ENCODE data around the gene CCDC39. TPM values are rescaled to one million over a fixed set of nuclear protein-coding genes. Genes with fewer than 3 reads are reported as not detected.
"Not testable (repeated sequence)": the region's sequence is repeated elsewhere in the genome, so short reads cannot be mapped to it uniquely, and the experiment has no call there.

Gene CCDC39
- polyA plus RNA-seq, 1 experiment: not detected

GRCh38 chr3:180631317-180631716, 48.0 kb downstream of the CCDC39 start:
- no peaks in the 10 kb centered on the region for H3K27me3 ChIP-seq (ENCODE audit: control insufficient read depth, insufficient read depth, low read length)
- TF ChIP-seq, protein P1, sequence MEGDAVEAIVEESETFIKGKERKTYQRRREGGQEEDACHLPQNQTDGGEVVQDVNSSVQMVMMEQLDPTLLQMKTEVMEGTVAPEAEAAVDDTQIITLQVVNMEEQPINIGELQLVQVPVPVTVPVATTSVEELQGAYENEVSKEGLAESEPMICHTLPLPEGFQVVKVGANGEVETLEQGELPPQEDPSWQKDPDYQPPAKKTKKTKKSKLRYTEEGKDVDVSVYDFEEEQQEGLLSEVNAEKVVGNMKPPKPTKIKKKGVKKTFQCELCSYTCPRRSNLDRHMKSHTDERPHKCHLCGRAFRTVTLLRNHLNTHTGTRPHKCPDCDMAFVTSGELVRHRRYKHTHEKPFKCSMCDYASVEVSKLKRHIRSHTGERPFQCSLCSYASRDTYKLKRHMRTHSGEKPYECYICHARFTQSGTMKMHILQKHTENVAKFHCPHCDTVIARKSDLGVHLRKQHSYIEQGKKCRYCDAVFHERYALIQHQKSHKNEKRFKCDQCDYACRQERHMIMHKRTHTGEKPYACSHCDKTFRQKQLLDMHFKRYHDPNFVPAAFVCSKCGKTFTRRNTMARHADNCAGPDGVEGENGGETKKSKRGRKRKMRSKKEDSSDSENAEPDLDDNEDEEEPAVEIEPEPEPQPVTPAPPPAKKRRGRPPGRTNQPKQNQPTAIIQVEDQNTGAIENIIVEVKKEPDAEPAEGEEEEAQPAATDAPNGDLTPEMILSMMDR (IDR thresholded peaks at IDR 0.05; ENCODE audit: low read depth, low read length): peak; percentile 27
- ChIA-PET CTCF (no interaction called here), POLR2A (no interaction called here)
- no peak for DNase-seq (ENCODE audit: low read depth, low spot score)
- H3K9me3 ChIP-seq (ENCODE audit: control insufficient read depth, insufficient read depth, low read length): no peaks in the 10 kb centered on the region
- no peak overlapping the region for H3K4me3 ChIP-seq (ENCODE audit: low read depth, low read length)
- H3K27ac ChIP-seq (ENCODE audit: low read depth, low read length): no peak overlapping the region

- Histone ChIP-seq H3K27ac (ENCODE audit: low read depth, low read length) (no peak overlapping the region), H3K27me3 (ENCODE audit: control insufficient read depth, insufficient read depth, low read length) (no peaks in the 10 kb centered on the region), H3K4me3 (ENCODE audit: low read depth, low read length) (no peak overlapping the region), H3K9me3 (ENCODE audit: control insufficient read depth, insufficient read depth, low read length) (no peaks in the 10 kb centered on the region)
- no peak for DNase-seq (ENCODE audit: low read depth, low spot score)
- TF ChIP-seq, protein P1 (IDR thresholded peaks at IDR 0.05; ENCODE audit: low read depth, low read length): no peak
- ChIA-PET POLR2A (no interaction called here), CTCF (interaction anchor here (0.6 kb wide), 1 partner anchor 550 kb away, joined by 6 read pairs; no protein-coding TSS in a partner anchor)
These were observed 48.9 kb downstream of the CCDC39 start for GRCh38 chr3:180630371-180630770.

DNA sequence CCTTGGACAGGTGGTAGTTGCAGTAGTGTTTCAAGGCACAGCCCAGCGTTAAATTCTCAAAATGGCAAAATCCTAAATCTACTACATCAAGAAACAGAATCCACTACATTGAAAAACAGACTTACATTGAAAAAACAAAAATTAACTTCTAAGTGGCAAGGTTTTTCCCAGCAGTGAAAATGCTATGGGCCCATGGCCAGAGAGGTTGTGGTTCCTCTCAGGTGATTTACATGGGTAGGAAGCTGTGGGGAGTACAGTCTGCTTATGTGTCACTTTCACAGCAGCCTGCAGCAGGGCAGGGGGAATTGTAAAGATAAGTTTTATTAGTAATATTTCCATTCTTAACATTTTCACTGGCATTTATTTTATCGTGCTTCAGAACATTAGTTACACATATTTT, 52.4 kb downstream of the CCDC39 start:
- Histone ChIP-seq H3K4me3 (ENCODE audit: low read depth, low read length) (no peak overlapping the region), H3K27ac (ENCODE audit: low read depth, low read length) (no peak overlapping the region), H3K27me3 (ENCODE audit: control insufficient read depth, insufficient read depth, low read length) (no peaks in the 10 kb centered on the region), H3K9me3 (ENCODE audit: control insufficient read depth, insufficient read depth, low read length) (no peaks in the 10 kb centered on the region)
- TF ChIP-seq, protein P1 (IDR thresholded peaks at IDR 0.05; ENCODE audit: low read depth, low read length): no peak
- POLR2A ChIA-PET: no interaction called here
- CTCF ChIA-PET: no interaction called here
- DNase-seq (ENCODE audit: low read depth, low spot score): no peak

DNA sequence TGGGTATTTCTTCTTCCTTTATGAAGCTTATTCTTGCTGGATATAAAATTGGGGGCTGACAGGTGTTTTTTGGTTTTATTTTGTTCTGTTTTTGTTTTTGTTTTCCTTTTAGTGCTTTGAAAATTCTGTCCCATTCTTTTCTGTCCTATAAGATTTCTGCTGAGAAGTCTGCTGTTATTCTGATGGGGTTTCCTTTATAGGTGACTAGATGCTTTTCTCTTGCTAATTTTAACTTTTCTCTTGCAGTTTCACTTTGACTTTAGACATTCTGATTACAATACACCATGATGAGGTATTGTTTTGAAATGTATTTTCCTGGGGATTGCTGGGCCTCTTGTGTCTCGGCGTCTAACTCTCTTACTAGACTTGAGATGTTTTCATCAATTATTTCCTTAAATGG, 54.6 kb downstream of the CCDC39 start:
- Histone ChIP-seq H3K27ac (ENCODE audit: low read depth, low read length) (no peak overlapping the region), H3K27me3 (ENCODE audit: control insufficient read depth, insufficient read depth, low read length) (no peaks in the 10 kb centered on the region), H3K4me3 (ENCODE audit: low read depth, low read length) (no peak overlapping the region), H3K9me3 (ENCODE audit: control insufficient read depth, insufficient read depth, low read length) (no peaks in the 10 kb centered on the region)
- CTCF ChIA-PET: no interaction called here
- TF ChIP-seq, protein P1 (IDR thresholded peaks at IDR 0.05; ENCODE audit: low read depth, low read length): no peak
- POLR2A ChIA-PET: no interaction called here
- DNase-seq (ENCODE audit: low read depth, low spot score): no peak

DNA sequence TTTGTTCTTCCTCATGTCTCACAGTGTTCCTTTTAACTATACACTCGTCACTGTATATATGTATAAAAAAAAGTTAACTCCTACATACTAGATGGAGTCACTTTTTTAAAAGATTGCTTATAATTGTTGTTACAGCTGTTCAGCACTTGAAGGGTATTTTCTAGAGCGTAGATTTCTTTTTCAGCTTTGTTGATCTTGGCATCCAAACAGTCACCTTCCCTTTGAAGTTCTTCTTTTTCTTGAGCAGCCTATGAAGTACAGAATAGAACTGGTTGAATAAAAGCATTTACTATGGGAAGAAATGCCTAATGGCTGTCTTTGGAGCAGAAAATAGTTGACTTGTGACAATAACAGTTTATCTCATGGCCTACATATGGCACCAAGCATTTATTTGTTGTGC, 59.6 kb downstream of the CCDC39 start:
- POLR2A ChIA-PET: no interaction called here
- Histone ChIP-seq H3K27ac (ENCODE audit: low read depth, low read length) (no peak overlapping the region), H3K27me3 (ENCODE audit: control insufficient read depth, insufficient read depth, low read length) (no peaks in the 10 kb centered on the region), H3K9me3 (ENCODE audit: control insufficient read depth, insufficient read depth, low read length) (no peaks in the 10 kb centered on the region), H3K4me3 (ENCODE audit: low read depth, low read length) (no peak overlapping the region)
- CTCF ChIA-PET: no interaction called here
- TF ChIP-seq, protein P1 (IDR thresholded peaks at IDR 0.05; ENCODE audit: low read depth, low read length): no peak
- DNase-seq (ENCODE audit: low read depth, low spot score): no peak

- H3K9me3 ChIP-seq (ENCODE audit: control insufficient read depth, insufficient read depth, low read length); DNase-seq (ENCODE audit: low read depth, low spot score); H3K27ac ChIP-seq (ENCODE audit: low read depth, low read length); H3K4me3 ChIP-seq (ENCODE audit: low read depth, low read length); POLR2A ChIA-PET; H3K27me3 ChIP-seq (ENCODE audit: control insufficient read depth, insufficient read depth, low read length): not testable (repeated sequence)
- CTCF ChIA-PET: interaction anchor here (0.6 kb wide), 1 partner anchor 17 kb away, joined by 3 read pairs; the partner anchor contains the start of gene TTC14
These were observed 60.7 kb downstream of the CCDC39 start for GRCh38 chr3:180618563-180618962.

Measured in AG04450 (cell line).